Endodermal cell (in vitro differentiated cells): ENCODE measurements around the gene POLRMT. TPM values are rescaled to one million over a fixed set of nuclear protein-coding genes. Genes with fewer than 3 reads are reported as not detected.

Source experiments
- DNase-seq: peaks from one replicate; pipeline ENCODE4 v3.0.0-alpha.2; 2017
- H3K27ac ChIP-seq: 2 replicates; pipeline ENCODE4 v1.5.1; 2013; ENCODE audit warnings: mild to moderate bottlenecking, low read depth, low read length, moderate library complexity
- H3K27me3 ChIP-seq: 2 replicates; pipeline ENCODE4 v1.6.1; 2013; ENCODE audit warnings: mild to moderate bottlenecking, low read length, moderate library complexity; ENCODE audit not compliant: insufficient read depth, control insufficient read depth, poor library complexity, severe bottlenecking
- H3K36me3 ChIP-seq: 2 replicates; pipeline ENCODE4 v1.7.0; 2013; ENCODE audit warnings: mild to moderate bottlenecking, low read length, moderate library complexity; ENCODE audit not compliant: control insufficient read depth, insufficient read depth
- H3K4me1 ChIP-seq: one replicate; pipeline ENCODE4 v1.7.0; 2013; ENCODE audit warnings: low read length; ENCODE audit not compliant: control insufficient read depth, insufficient read depth
- H3K4me3 ChIP-seq: 2 replicates; pipeline ENCODE4 v1.5.1; 2013; ENCODE audit warnings: mild to moderate bottlenecking, low read length, moderate library complexity
- H3K9ac ChIP-seq: 2 replicates; pipeline ENCODE4 v1.6.1; 2013; ENCODE audit warnings: mild to moderate bottlenecking, low read length, moderate library complexity; ENCODE audit not compliant: poor library complexity, severe bottlenecking; ENCODE audit errors: extremely low read depth
- H3K9me3 ChIP-seq: 2 replicates; pipeline ENCODE4 v1.6.1; 2013; ENCODE audit warnings: mild to moderate bottlenecking, low read length, moderate library complexity; ENCODE audit not compliant: control insufficient read depth
- H3K27ac Mint-ChIP-seq: 2 replicates; pipeline ENCODE4 v1.8.0; 2020; ENCODE audit warnings: mixed read lengths
- H3K27me3 Mint-ChIP-seq: 2 replicates; pipeline ENCODE4 v1.8.0; 2021; ENCODE audit warnings: mild to moderate bottlenecking, mixed read lengths; ENCODE audit not compliant: insufficient read depth
- H3K36me3 Mint-ChIP-seq: 2 replicates; pipeline ENCODE4 v1.8.0; 2020; ENCODE audit warnings: low read depth, mixed read lengths
- H3K4me1 Mint-ChIP-seq: 2 replicates; pipeline ENCODE4 v1.8.0; 2020; ENCODE audit warnings: mixed read lengths
- H3K4me3 Mint-ChIP-seq: 2 replicates; pipeline ENCODE4 v1.8.0; 2020; ENCODE audit warnings: mild to moderate bottlenecking, moderate library complexity, mixed read lengths
- H3K9me3 Mint-ChIP-seq: 2 replicates; pipeline ENCODE4 v1.8.0; 2020; ENCODE audit warnings: mild to moderate bottlenecking, mixed read lengths
- WGBS, 2 experiments: methylation state at CpG; one replicate each; pipeline versions ENCODE4 v1.1.5 to v1.1.7; 2013; ENCODE audit warnings: missing lambda C conversion rate in 2 of 2, mixed read lengths in 1 of 2; ENCODE audit not compliant: insufficient coverage in 1 of 2, insufficient read length in 1 of 2; 5-methylcytosine and 5-hydroxymethylcytosine counted together
- total RNA-seq, 2 donors: library from RNA; stranded (reverse); fragmentation: NEBNext Ultra II Directional in 1 of 2; extraction: Animal tissue kit (Norgen Biotek cat#: 25700) in 1 of 2; gene quantifications; 2 replicates in 1 of 2; 3 replicates in 1 of 2; pipeline ENCODE4 v1.2.1, GENCODE V29; 2021
- TF ChIP-seq, protein P1 (sequence below): fragments of 200-600 bp; sonication (generic); conservative IDR thresholded peaks from 2 replicates; pipeline ENCODE4 v1.5.0; 2021; ENCODE audit warnings: antibody characterized with exemption, mild to moderate bottlenecking

POLRMT gene
- total RNA-seq, 2 donors from 2014 or later = 76.6 to 86.4 TPM

DNA sequence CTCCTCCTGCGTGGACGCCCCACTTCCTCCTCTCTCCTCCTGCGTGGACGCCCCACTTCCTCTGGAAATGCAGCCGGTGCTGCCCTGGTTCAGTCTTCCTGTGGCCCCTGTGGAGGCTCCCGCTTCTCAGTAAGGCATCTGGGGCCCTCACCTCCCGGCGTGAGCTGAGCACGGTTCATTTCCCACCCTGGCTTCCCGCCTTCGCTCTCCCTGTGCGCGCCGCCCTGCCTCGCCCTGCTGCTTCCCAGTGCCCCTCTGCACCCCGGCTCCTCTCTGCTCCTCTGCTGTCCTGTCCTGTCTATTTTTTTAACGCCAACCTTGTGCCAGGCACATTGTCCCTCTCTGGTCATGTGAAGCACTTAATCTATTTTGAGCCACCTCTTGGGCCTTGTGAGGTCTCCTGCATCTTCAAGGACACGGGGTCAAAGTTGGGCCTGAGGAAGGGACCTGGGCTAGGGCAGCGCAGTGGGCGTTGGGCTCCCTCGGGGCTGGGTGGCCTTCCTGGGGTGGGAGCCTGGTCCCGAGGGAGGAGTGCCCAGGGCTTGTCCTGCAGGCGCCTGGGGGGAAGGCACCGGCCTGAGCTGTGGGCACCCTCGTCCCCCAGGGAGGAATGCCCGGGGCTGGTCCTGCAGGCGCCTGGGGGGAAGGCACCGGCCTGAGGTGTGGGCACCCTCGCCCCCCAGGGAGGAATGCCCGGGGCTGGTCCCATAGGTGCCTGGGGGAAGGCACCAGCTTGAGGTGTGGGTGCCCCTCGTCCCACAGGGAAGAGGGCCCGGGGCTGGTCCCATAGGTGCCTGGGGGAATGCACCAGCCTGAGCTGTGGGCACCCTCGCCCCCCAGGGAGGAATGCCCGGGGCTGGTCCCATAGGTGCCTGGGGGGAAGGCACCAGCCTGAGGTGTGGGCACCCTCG, 30.7 kb downstream of the POLRMT start:
- Mint-ChIP-seq H3K36me3 (no peaks in the 10 kb centered on the region), H3K4me1 (no peaks in the 10 kb centered on the region), H3K27me3 (peaks cover 2% of the 10 kb centered on the region), H3K9me3 (peaks cover 20% of the 10 kb centered on the region), H3K27ac (no peak overlapping the region), H3K4me3 (no peak overlapping the region)
- Histone ChIP-seq H3K27me3 (no peaks in the 10 kb centered on the region), H3K27ac (no peak overlapping the region), H3K4me1 (no peaks in the 10 kb centered on the region), H3K36me3 (no peaks in the 10 kb centered on the region), H3K9ac (no peak overlapping the region), H3K9me3 (no peaks in the 10 kb centered on the region), H3K4me3 (no peak overlapping the region)
- no peak for DNase-seq
- WGBS, 2 experiments = 86 to 92% methylated on average over 16 to 35 of the region's 35 CpGs
- TF ChIP-seq, protein P1, sequence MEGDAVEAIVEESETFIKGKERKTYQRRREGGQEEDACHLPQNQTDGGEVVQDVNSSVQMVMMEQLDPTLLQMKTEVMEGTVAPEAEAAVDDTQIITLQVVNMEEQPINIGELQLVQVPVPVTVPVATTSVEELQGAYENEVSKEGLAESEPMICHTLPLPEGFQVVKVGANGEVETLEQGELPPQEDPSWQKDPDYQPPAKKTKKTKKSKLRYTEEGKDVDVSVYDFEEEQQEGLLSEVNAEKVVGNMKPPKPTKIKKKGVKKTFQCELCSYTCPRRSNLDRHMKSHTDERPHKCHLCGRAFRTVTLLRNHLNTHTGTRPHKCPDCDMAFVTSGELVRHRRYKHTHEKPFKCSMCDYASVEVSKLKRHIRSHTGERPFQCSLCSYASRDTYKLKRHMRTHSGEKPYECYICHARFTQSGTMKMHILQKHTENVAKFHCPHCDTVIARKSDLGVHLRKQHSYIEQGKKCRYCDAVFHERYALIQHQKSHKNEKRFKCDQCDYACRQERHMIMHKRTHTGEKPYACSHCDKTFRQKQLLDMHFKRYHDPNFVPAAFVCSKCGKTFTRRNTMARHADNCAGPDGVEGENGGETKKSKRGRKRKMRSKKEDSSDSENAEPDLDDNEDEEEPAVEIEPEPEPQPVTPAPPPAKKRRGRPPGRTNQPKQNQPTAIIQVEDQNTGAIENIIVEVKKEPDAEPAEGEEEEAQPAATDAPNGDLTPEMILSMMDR = no peak

DNA sequence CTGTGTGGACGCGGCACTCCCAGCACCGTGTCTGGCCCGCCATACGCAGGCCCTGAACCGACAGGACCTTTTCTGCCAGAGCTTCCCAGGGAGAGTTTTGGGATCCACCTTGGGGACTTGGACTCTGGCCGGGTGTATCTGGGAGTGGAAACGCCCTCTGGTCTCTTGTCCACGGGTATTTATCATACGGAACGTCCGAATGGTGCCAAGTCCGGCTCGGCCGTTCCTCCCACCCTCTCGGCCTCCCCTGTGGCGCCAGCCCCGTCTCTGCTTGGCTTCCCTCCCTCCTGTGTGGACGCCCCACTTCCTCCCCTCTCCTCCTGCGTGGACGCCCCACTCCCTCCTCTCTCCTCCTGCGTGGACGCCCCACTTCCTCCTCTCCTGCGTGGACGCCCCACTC, 31.5 kb downstream of the POLRMT start:
- Mint-ChIP-seq H3K9me3 (peaks cover 20% of the 10 kb centered on the region), H3K4me1 (no peaks in the 10 kb centered on the region), H3K27ac (no peak overlapping the region), H3K27me3 (peaks cover 2% of the 10 kb centered on the region), H3K36me3 (no peaks in the 10 kb centered on the region), H3K4me3 (no peak overlapping the region)
- no peak overlapping the region for H3K4me3 ChIP-seq
- H3K9me3 ChIP-seq = no peaks in the 10 kb centered on the region
- H3K9ac ChIP-seq = no peak overlapping the region
- no peak overlapping the region for H3K27ac ChIP-seq
- no peaks in the 10 kb centered on the region for H3K36me3 ChIP-seq
- H3K27me3 ChIP-seq = no peaks in the 10 kb centered on the region
- no peaks in the 10 kb centered on the region for H3K4me1 ChIP-seq
- no peak for DNase-seq
- TF ChIP-seq, protein P1 = no peak
- 93 to 95% methylated on average over 10 to 19 of the region's 25 CpGs for WGBS, 2 experiments

DNA sequence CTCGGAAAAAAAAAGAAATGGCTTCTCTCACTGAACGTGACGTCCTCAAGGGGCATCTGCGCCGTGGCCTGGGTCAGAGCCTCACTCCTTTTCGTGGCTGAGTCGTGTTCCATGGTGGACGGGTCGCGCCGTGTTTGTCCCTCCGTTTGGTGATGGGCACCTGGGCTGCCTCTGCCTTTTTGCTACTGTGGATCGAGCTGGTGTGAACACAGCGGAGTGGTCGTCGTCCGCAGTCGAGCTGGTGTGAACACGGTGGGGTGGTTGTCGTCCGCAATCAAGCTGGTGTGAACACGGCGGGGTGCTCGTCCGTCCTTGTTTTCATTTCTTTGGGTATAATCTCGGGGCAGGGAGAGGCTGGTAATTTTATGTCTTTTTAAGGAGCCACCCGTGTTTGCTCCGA, 32.0 kb downstream of the POLRMT start:
- H3K9me3 Mint-ChIP-seq = peaks cover 20% of the 10 kb centered on the region
- DNase-seq = no peak
- Histone ChIP-seq H3K27ac (no peak overlapping the region), H3K27me3 (no peaks in the 10 kb centered on the region), H3K4me3 (no peak overlapping the region), H3K36me3 (no peaks in the 10 kb centered on the region), H3K4me1 (no peaks in the 10 kb centered on the region), H3K9ac (no peak overlapping the region), H3K9me3 (no peaks in the 10 kb centered on the region)
- peaks cover 2% of the 10 kb centered on the region for H3K27me3 Mint-ChIP-seq
- TF ChIP-seq, protein P1 = no peak
- no peaks in the 10 kb centered on the region for H3K4me1 Mint-ChIP-seq
- WGBS, 2 experiments = 90 to 92% methylated on average over 23 to 28 of the region's 28 CpGs
- H3K4me3 Mint-ChIP-seq = no peak overlapping the region
- H3K36me3 Mint-ChIP-seq = no peaks in the 10 kb centered on the region
- no peak overlapping the region for H3K27ac Mint-ChIP-seq
